GM12878 (cell line): ENCODE measurements around the gene ADAMTS18. TPM values are rescaled to one million over a fixed set of nuclear protein-coding genes. Genes with fewer than 3 reads are reported as not detected.

Source experiments
- ATAC-seq: fragments of 200-7000 bp; cut with Tn5 transposase; 3 replicates; pipeline ENCODE4 v1.9.1; 2020; ENCODE audit warnings: mild to moderate bottlenecking, moderate library complexity
- BruUV-seq: library from RNA; stranded (reverse); fragments of 400-500 nt; replicated peaks from 2 replicates; lab custom pipeline; 2021; lab: Mats Ljungman, UMichigan
- CTCF ChIA-PET: fragments of 300-600 bp; sonication (Branson Sonifier 250); formaldehyde crosslinking; extraction: SDS; loops from one replicate; lab custom pipeline; 2021; ENCODE audit warnings: inconsistent platforms; lab: Yijun Ruan, JAX
- POLR2A ChIA-PET: fragments of 350-600 bp; formaldehyde crosslinking; extraction: SDS; loops from one replicate; lab custom pipeline; 2021; ENCODE audit warnings: inconsistent platforms; lab: Charles Lee
- RAD21 ChIA-PET: fragments of 300-600 bp; sonication (Branson Sonifier 250); formaldehyde crosslinking; loops from one replicate; lab custom pipeline; 2023; ENCODE audit warnings: antibody characterized with exemption; ENCODE audit not compliant: unreplicated experiment; lab: Charles Lee
- SMC1A ChIA-PET: fragments of 300-600 bp; sonication (Branson Sonifier 250); formaldehyde crosslinking; loops from one replicate; lab custom pipeline; 2023; ENCODE audit not compliant: unreplicated experiment, uncharacterized antibody; lab: Charles Lee
- DNase-seq: peaks from one replicate; pipeline ENCODE4 v3.0.0-alpha.2; 2011; ENCODE audit warnings: low read depth, low spot score
- FAIRE-seq: peaks from 3 replicates; lab custom pipeline; 2011; peaks lifted over from hg19 to GRCh38; lab: Jason Lieb, UNC
- H2AFZ ChIP-seq: 2 replicates; pipeline ENCODE4 v1.6.0; 2011; ENCODE audit warnings: low read depth, low read length, control low read depth; ENCODE audit not compliant: control insufficient read depth
- H3K27ac ChIP-seq: 2 replicates; pipeline ENCODE4 v1.5.1; 2011; ENCODE audit warnings: control low read depth; ENCODE audit not compliant: control insufficient read depth, insufficient read depth
- H3K27me3 ChIP-seq, 2 experiments: replicated peaks in 1 of 2; 2 replicates each; pipeline versions ENCODE4 v1.6.0 to v1.6.1; 2011; ENCODE audit warnings: low read length in 1 of 2; ENCODE audit not compliant: control insufficient read depth in 2 of 2, insufficient read depth in 2 of 2
- H3K36me3 ChIP-seq, 2 experiments: 2 replicates each; pipeline ENCODE4 v1.5.1; 2011; ENCODE audit warnings: low read length in 1 of 2; ENCODE audit not compliant: control insufficient read depth in 2 of 2, insufficient read depth in 2 of 2
- H3K4me1 ChIP-seq: 2 replicates; pipeline ENCODE4 v1.6.1; 2011; ENCODE audit warnings: mild to moderate bottlenecking, low read length, moderate library complexity, mixed read lengths; ENCODE audit not compliant: control insufficient read depth, insufficient read depth
- H3K4me2 ChIP-seq: 2 replicates; pipeline ENCODE4 v1.6.0; 2011; ENCODE audit warnings: control low read depth; ENCODE audit not compliant: control insufficient read depth, insufficient read depth
- H3K4me3 ChIP-seq: fragments of 200-600 bp; sonication (generic); 2 replicates; pipeline ENCODE4 v1.5.1; 2016
- H3K79me2 ChIP-seq: 2 replicates; pipeline ENCODE4 v1.6.0; 2011; ENCODE audit warnings: low read length; ENCODE audit not compliant: control insufficient read depth, insufficient read depth
- H3K9ac ChIP-seq: 2 replicates; pipeline ENCODE4 v1.8.0; 2011; ENCODE audit warnings: low read length, control low read depth, mixed read lengths; ENCODE audit not compliant: control insufficient read depth, insufficient read depth
- H3K9me3 ChIP-seq: replicated peaks from 3 replicates; pipeline ENCODE4 v1.5.1; 2011; ENCODE audit warnings: mild to moderate bottlenecking, low read length; ENCODE audit not compliant: control insufficient read depth, insufficient read depth
- H4K20me1 ChIP-seq: 2 replicates; pipeline ENCODE4 v1.6.0; 2011; ENCODE audit not compliant: control insufficient read depth, insufficient read depth
- ATF2 ChIP-seq: IDR thresholded peaks from 2 replicates; pipeline ENCODE4 v1.6.1; 2012; ENCODE audit warnings: low read length, inconsistent platforms
- BCL11A ChIP-seq: IDR thresholded peaks from 2 replicates; pipeline ENCODE4 v1.6.1; 2011; ENCODE audit warnings: low read depth, low read length
- HDAC6 ChIP-seq: fragments of 200-600 bp; sonication (generic); IDR thresholded peaks from one replicate; pipeline ENCODE4 v1.8.0; 2017; ENCODE audit warnings: antibody characterized with exemption; ENCODE audit not compliant: unreplicated experiment
- HSF1 ChIP-seq: fragments of 150-350 bp; IDR thresholded peaks from 2 replicates; pipeline ENCODE4 v1.6.1; 2014; ENCODE audit warnings: mild to moderate bottlenecking, low read depth, low read length
- IRF5 ChIP-seq: fragments of 450-650 bp; IDR thresholded peaks from 2 replicates; pipeline ENCODE4 v1.6.1; 2017; ENCODE audit warnings: borderline replicate concordance
- KAT2A ChIP-seq: conservative IDR thresholded peaks from 2 replicates; pipeline ENCODE4 v1.6.1; 2011; ENCODE audit warnings: low read depth, low read length; ENCODE audit not compliant: control insufficient read depth
- NR2F1 ChIP-seq: fragments of 450-650 bp; conservative IDR thresholded peaks from 2 replicates; pipeline ENCODE4 v1.6.1; 2017; ENCODE audit warnings: mild to moderate bottlenecking
- PAX8 ChIP-seq: fragments of 450-650 bp; IDR thresholded peaks from 2 replicates; pipeline ENCODE4 v1.6.1; 2017; ENCODE audit warnings: mild to moderate bottlenecking, moderate library complexity
- POLR2A ChIP-seq: IDR thresholded peaks from 2 replicates; pipeline ENCODE4 v1.6.1; 2011; ENCODE audit warnings: low read depth, mild to moderate bottlenecking, low read length
- POU2F2 ChIP-seq: IDR thresholded peaks from 3 replicates; pipeline ENCODE4 v1.6.1; 2011; ENCODE audit warnings: low read depth, mild to moderate bottlenecking, low read length, borderline replicate concordance
- RELA ChIP-seq: fragments of 450-650 bp; IDR thresholded peaks from 2 replicates; pipeline ENCODE4 v1.8.0; 2014; ENCODE audit warnings: borderline replicate concordance; ENCODE audit not compliant: partially characterized antibody
- SIN3A ChIP-seq: IDR thresholded peaks from 2 replicates; pipeline ENCODE4 v1.6.1; 2012; ENCODE audit warnings: low read depth, low read length, improper control_type of control experiment
- ZBTB33 ChIP-seq: fragments of 450-650 bp; IDR thresholded peaks from 2 replicates; pipeline ENCODE4 v1.6.1; 2017; ENCODE audit warnings: mild to moderate bottlenecking
- ZNF217 ChIP-seq: fragments of 450-650 bp; IDR thresholded peaks from 2 replicates; pipeline ENCODE4 v1.6.1; 2017; ENCODE audit warnings: antibody characterized with exemption, mild to moderate bottlenecking
- ZSCAN29 ChIP-seq: fragments of 450-650 bp; IDR thresholded peaks from 2 replicates; pipeline ENCODE4 v1.6.1; 2017; ENCODE audit warnings: mild to moderate bottlenecking, moderate library complexity
- WGBS: methylation state at CpG from one replicate; pipeline ENCODE4 v1.1.6; 2016; ENCODE audit warnings: low lambda C conversion rate; ENCODE audit not compliant: insufficient replicate concordance, insufficient coverage; ENCODE audit errors: missing lambda C conversion rate; 5-methylcytosine and 5-hydroxymethylcytosine counted together
- in situ Hi-C: fragments of 300-500 bp; cut with MboI; formaldehyde crosslinking; loops from 9 replicates; pipeline ENCODE4 v1.14.3; 2018; ENCODE audit warnings: mixed read lengths
- intact Hi-C: fragments of 100-400 bp; cut with micrococcal nuclease; formaldehyde crosslinking; loops from one replicate; pipeline ENCODE4 v1.14.2; 2022; ENCODE audit not compliant: unreplicated experiment
- polyA plus RNA-seq, 11 experiments: library from polyadenylated mRNA; depleted of rRNA in 4 of 11; unstranded in 6 of 11; stranded (reverse) in 5 of 11; fragments of >200 nt; fragmentation: Nextera tagmentation in 4 of 11; fragmentation: Illumina TruSeq in 1 of 11; extraction: Ambion mirVana in 4 of 11; extraction: Trizol in 1 of 11; gene quantifications; 1 replicate in 1 of 11; 2 replicates in 10 of 11; pipeline versions ENCODE4 v1.2.1 to v1.2.3, GENCODE V29; 2011 to 2016; ENCODE audit warnings: inconsistent platforms in 2 of 11, missing spikeins in 2 of 11, low read depth in 1 of 11
- total RNA-seq, 4 experiments: library from RNA; depleted of rRNA in 3 of 4; stranded (reverse); fragments of >200 nt in 3 of 4; fragmentation: Illumina TruSeq in 1 of 4; extraction: Trizol in 1 of 4; gene quantifications; 2 replicates each; pipeline versions ENCODE4 v1.2.1 to v1.2.3, GENCODE V29; 2013 to 2021

The ADAMTS18 gene
- total and polyA plus RNA-seq, 10 of the 15 experiments (the other 5 are each of a cell fraction or from before 2014, with no cell fraction given), result not detected

GRCh38 chr16:77344341-77344740 is 90.5 kb downstream of the ADAMTS18 start:
- Histone ChIP-seq H3K4me1 (no peaks in the 10 kb centered on the region), H3K9ac (no peak overlapping the region)
- CTCF ChIA-PET, result no interaction called here
- intact Hi-C loops, result no loop called here
- DNase-seq (no peak), FAIRE-seq (no peak)
- 57% methylated on average over 6 of the region's 6 CpGs for WGBS
- TF ChIP-seq POU2F2, result no peak
- TF ChIP-seq HSF1, result no peak
- no peak for TF ChIP-seq NR2F1
- TF ChIP-seq POLR2A, result no peak
- TF ChIP-seq PAX8, result no peak
- no peak for TF ChIP-seq HDAC6
- no peak for TF ChIP-seq ZSCAN29
- TF ChIP-seq SIN3A, result no peak
- TF ChIP-seq RELA, result no peak
- TF ChIP-seq ZNF217, result no peak
- TF ChIP-seq ZBTB33, result no peak
- TF ChIP-seq IRF5, result no peak
- no peak for TF ChIP-seq KAT2A
- no peak for TF ChIP-seq BCL11A
- TF ChIP-seq ATF2, result no peak
- TF ChIP-seq, all 136 proteins: peak for 0
- ChIA-PET RAD21 (no interaction called here), POLR2A (no interaction called here), SMC1A (no interaction called here)
- no peak overlapping the region for H3K4me3 ChIP-seq
- H3K79me2 ChIP-seq, result no peaks in the 10 kb centered on the region
- no peaks in the 10 kb centered on the region for H4K20me1 ChIP-seq
- no peaks in the 10 kb centered on the region for H3K9me3 ChIP-seq
- no peak for ATAC-seq
- no peaks in the 10 kb centered on the region for H3K36me3 ChIP-seq
- H2AFZ ChIP-seq, result no peak overlapping the region
- in situ Hi-C loops, result no loop called here
- no peak overlapping the region for H3K27ac ChIP-seq
- BruUV-seq, result no TSS peak
- no peak overlapping the region for H3K4me2 ChIP-seq
- H3K27me3 ChIP-seq, result peaks cover 0 to 2% of the 10 kb centered on the region in 2 experiments; a peak in 1 of 4 replicates
